ENCODE results near the gene KIF3B.
"Not testable (repeated sequence)": the region's sequence is repeated elsewhere in the genome, so short reads cannot be mapped to it uniquely, and the experiment has no call there.

Gene KIF3B

DNA sequence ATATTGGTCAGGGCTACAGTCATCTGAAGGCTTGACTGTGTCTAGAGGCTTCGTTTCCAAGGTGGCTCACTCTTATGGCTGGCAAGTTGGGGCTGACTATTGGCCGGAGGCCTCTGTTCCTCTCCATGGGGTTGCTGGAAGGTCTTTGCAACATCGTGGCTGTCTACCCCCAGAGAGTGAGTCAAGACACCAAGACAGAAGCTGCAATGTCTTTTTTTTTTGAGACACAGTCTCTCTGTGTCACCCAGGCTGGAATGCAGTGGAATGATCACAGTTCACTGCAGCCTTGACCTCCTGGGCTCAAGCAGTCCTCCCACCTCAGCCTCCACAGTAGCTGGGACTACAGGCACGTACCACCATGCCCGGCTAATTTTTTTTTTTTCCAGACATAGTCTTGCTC is 29.4 kb upstream of the KIF3B start:
- no peak for DNase-seq (ENCODE audit: low read depth in 2 of 2)

DNA sequence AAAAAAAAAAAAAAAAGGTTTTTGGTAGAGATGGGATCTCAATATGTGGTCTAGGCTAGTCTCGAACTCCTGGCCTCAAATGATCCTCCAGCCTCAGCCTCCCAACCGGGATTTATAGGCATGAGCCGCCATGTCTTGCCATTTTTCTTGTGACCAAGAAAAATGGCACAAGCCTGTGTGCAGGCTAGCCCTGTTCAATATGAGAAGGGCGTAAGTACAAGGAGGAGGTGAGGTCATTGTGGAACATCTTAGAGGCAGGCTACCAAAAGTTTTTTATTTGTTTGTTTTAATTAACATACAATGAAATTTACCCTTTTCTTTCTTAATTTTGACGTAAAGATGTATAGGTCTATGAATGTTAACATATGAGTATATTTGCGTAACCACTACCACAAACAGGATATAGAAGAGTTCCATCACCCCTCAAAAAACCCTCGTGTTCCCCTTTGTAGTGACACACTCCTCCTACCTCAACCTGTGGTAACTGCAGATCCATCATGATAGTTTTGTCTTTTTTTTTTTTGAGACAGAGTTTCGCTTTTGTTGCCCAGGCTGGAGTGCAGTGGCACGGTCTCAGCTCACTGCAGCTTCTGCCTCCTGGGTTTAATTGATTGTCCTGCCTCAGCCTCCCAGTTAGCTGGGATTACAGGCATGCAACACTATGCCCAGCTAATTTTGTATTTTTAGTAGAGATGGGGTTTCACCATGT is 28.3 kb upstream of the KIF3B start:
- no peak for DNase-seq (ENCODE audit: low read depth in 2 of 2)

DNA sequence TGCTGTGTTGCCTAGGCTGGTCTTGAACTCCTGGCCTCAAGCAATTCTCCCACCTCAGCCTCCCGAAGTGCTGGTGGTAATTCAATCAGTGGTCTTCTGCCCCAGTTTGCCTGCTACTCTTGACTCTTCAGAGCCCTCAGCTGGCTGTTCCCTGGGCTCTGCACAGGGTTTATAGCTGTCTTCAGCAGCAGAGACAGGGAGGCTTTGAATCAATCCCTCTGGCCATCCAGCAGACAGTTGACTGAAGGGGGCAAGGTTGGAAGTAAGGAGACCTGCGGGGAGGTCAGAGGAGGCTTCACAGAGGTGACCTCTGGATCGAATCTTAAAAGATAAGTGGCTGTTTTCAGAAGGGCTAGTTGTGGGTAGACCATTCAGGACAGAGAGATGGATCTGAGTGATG is 26.0 kb upstream of the KIF3B start:
- no peak for DNase-seq (ENCODE audit: low read depth in 2 of 2)

DNA sequence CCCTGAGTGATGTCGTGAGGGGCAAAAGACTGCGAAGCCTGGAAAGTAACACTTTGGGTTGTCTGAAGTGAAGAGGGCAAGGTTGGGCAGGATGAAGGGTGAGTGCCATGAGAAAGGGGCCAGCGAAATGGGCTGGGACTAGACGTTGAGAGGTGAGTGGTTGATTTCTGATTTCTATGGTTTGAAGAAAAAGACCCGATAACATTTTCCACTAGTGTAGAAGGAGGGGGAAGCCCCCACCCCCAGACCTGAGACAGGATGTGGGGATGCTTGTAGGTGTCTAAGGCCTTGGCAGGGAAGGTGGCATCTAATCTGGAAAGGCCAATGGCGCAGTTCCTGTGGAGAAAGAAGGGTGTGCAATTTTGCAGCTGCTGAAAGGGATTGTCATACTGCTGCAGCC is 25.3 kb upstream of the KIF3B start:
- DNase-seq (ENCODE audit: low read depth in 2 of 2) = no peak

DNA sequence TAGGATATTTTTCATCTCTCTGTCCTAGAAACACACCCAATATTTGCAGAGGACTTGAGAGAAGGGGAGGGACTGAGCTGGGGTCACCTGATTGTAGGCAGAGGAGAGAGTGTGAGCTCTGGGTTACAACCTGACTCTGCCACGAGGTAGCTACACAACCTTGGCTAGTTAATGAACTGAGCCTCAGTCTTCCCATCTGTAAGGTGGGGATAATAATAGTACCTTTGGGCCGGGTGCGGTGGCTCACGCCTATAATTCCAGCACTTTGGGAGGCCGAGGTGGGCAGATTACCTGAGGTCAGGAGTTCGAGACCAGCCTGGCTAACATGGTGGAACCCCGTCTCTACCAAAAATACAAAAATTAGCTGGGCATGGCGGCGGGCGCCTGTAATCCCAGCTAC is 16.5 kb upstream of the KIF3B start:
- DNase-seq (ENCODE audit: low read depth in 2 of 2) = not testable (repeated sequence)

DNA sequence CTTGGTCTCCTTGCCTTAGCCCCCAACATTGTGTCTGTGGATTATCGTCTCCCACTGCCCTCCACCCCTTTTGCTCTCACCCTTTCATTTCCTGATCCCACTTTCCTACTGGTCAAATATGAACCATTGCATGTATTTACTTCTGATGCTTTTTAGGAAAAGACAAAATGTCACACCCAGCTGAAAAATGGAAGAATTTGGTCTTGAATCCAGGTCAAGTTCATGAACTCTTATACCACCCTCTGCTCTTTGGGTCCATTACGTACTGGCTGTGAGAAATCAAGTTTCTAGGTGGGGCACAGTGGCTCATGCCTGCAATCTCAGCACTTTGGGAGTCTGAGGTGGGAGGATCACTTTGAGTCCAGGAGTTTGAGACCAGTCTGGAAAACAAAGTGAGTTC is 15.8 kb upstream of the KIF3B start:
- DNase-seq (ENCODE audit: low read depth in 2 of 2) = no peak

DNA sequence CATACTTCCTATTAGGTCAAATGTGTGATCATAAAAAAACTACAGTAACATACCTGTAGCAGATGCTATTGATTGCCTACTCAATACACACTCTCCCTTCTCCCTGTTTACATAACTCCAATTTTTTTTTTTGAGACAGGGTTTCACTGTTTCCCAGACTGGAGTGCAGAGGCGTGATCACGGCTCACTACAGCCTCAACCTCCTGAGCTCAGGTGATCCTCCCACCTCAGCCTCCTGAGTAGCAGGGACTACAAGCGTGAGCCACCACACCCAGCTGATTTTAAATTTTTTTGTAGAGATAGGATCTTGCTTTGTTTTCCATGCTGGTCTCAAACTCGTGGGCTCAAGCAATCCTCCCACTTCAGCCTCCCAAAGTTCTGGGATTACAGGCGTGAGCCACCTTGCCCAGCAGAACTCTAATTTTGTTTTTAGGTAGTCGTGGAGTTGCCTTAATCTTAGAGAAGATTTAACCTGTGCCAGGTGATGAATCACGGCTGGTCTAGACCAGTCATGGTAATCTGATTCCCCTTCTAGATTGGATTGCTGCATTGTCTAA is 14.0 kb upstream of the KIF3B start:
- DNase-seq (ENCODE audit: low read depth in 2 of 2) = no peak

DNA sequence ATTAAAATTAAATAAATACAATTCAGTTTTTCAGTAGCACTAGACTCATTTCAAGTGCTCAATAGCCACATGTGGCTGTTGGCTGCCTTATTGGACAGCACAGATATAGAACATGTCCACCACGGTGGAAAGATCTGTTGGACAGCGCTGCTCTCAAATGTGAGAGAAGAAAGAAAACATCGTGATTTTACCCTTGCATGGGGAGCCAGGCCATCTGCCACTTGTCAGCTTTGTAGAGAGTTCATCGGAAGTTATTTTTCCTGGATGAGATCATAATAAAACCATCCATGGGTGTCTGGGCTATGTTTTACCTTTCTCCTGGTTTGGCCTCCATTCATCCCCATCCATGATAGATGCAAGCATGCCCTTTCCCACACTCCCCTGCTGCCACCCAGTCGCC is 5.8 kb upstream of the KIF3B start:
- no peak for DNase-seq (ENCODE audit: low read depth in 2 of 2)

DNA sequence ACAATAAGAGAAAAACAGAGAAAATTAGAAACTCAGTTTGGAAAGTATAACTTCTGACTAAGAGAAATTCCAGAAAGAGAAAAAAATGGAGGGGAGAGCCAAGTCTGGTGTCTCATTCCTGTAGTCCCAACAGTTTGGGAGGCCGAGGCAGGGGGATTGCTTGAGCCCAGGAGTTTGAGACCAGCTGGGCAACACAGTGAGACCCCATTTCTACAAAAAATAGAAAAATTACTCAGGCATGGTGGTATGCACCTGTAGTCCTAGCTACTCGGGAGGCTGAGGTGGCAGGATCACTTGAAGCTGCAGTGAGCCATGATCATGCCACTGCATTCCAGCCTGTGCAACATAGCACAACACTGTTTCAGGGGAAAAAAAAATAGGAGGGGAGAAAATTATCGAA is 3.1 kb upstream of the KIF3B start:
- DNase-seq (ENCODE audit: low read depth in 2 of 2) = no peak

DNA sequence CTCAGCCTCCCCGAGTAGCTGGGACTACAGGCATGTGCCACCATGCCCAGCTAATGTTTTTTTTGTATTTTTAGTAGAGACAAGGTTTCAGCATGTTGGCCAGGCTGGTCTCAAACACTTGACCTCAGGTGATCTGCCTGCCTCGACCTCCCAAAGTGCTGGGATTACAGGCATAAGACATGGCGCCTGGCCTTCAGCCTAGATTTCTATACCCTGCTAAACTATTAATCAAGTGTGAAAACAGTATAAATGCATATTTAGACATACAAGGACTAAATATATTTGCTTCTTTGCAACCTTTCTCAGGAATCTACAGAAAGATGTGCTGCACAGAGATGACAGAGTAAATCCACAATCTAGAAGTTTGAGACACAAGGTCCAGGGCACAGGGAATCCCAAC is 2.3 kb upstream of the KIF3B start:
- DNase-seq (ENCODE audit: low read depth in 2 of 2) = not testable (repeated sequence)

DNA sequence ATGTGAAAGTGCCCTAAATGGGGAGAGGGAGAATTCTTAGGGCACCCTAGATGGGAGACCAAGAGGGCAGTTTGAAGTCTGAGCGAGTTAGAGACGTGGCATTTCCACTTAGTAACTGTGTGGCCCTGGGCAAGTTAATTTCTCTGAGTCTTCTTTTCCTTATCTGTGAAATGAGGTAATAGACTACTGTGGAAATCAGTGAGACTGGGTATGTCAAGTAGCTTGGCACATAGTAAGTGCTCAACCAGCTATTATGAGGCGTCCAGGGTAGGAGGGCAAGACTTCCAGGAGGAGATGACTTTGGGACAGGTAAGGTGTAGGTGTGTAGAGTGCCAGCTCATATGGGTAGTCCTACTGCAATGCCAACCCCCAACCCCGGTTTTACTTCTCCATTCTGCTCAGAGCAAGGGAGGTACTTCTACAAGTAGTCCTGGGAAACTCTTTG is 770 bp downstream of the KIF3B start:
- DNase-seq (ENCODE audit: low read depth in 2 of 2) = no peak

DNA sequence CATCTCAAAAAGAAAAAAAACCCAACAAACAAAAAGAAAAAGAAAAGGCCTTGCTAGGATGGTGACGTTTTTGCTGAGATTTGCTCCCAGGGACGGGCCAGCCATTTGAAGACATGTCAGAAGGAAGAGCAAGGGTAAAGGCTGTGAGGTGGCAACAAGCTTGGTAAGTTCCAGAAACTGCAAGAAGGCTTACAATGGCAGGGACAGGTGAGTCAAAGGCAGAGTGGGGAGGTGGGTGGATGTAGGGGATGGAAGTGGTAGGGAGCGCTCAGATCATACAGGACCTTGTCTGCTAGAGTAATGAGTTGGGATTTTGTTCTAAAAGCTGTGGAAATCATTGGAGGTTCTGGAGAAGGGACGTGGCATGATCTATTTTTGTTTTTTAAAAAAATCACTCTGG is 4.3 kb downstream of the KIF3B start:
- no peak for DNase-seq (ENCODE audit: low read depth in 2 of 2)

DNA sequence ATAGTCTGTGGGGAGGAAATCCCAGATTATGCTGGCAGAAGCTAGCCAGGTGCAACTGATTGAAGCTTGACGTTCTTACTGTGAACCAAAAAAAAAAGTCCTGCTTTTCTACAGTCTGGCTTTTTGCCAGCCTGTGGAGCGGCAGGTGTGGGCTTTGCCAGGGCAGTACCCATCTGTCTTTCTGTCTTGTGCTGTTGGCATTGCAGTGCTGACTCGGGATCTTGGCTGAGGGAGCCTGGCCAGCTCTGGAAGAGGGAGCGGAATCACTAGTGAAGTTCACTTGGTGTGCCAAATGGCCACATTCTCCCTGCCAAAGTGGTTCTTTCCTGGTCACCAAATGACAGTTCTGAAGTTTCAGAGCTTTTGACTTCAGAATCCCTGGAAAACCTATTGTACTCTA is 5.0 kb downstream of the KIF3B start:
- no peak for DNase-seq (ENCODE audit: low read depth in 2 of 2)

DNA sequence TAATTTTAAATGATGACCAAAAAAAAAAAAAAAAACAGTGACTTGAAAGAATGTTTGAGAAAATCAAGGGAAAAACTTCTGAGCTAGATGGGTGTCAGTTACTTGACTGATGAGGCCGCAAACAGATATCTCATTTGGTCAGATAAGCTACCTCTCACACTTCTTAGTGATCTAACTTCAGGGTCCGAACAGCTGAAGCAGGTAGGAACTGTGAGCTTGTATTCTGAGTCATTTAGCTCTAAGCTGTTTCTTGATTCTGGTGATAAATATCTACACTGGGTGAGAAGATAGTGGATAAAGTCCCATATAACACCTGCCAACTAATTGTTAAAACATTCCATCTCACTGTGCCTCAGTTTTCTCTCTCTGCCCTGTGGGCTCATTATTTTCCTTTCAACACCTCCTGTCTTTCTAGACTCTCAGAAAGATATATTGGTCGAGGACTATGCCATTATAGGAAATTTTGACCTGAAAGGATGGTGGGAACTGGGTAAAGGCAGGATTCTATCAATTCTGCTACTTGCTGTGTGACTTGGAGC is 7.7 kb downstream of the KIF3B start:
- no peak for DNase-seq (ENCODE audit: low read depth in 2 of 2)

DNA sequence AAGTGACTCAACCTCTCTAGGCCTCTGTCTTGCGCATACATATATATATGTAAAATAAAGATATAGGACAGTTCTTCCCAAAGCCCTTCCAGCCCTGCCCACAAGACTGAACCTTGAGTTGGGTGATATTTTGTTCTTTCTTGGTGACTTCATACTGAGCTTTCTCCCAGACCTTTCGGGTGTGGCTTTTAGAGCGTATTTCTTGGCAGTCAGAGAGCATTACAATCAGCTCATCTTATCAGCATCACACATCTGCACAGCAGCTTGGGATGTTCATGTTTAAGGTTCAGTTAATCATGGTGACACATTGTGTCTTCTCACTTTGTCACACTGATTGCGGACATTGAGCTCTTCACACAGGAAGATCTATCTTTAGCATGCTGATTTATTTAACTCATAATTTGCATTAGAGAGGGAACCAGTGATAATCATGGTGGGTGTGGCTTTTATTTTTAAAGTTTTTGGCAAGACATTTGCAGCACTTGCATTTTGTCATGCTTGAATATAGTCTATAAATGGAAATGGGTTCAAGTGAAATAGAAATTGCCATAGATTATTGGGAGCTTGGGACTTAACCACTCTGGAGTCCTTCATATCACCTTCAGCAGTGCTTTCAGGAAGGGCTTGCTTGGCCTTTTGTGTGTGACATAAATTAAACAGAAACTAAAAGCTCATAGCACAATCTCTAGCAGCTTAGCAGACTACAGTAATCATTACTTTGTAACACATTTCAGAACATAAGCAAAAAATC is 8.3 kb downstream of the KIF3B start:
- DNase-seq (ENCODE audit: low read depth in 2 of 2) = no peak

DNA sequence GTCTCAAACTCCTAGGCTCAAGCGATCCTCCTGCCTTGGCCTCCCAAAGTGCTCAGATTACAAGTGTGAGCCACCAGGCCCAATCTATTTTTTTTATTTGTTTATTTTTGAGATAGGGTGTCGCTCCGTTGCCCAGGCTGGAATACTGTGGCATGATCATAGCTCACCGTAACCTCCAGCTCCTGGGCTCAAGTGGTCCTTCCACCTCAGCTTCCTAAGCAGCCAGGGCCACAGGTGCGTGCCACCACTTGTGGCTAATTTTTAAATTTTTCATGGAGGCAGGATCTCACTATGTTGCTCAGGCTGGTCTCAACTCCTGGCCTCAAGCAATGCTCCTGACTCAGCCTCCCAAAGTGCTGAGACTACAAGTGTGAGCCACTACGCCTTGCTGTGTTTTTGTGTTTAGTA is 9.8 kb downstream of the KIF3B start:
- DNase-seq (ENCODE audit: low read depth in 2 of 2) = no peak

DNA sequence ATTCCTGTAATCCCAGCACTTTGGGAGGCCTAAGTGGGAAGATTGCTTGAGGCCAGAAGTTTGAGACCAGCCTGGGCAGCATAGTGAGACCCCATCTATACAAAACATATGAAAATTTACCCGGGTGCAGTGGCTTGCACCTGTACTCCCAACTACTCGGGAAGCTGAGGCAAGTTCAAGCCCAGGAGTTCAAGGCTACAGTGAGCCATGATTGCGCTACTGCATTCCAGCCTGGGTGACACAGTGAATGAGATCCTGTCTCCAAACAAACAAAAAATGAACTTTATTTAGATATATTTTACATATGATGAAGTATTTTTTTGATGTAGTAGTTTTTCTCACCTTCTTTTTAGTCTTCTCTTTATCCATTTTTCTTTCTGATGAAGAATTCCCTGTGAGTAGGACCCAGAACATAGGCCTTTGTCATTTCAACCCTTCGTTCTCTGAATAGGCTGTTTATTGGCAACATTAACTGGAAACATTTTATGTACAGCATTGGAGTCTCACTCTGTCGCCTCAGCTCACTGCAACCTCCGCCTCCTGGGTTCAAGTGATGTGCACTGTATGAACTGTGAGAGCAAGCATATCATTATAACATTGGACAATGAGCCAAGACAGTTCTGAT is 10.9 kb downstream of the KIF3B start:
- no peak for DNase-seq (ENCODE audit: low read depth in 2 of 2)

DNA sequence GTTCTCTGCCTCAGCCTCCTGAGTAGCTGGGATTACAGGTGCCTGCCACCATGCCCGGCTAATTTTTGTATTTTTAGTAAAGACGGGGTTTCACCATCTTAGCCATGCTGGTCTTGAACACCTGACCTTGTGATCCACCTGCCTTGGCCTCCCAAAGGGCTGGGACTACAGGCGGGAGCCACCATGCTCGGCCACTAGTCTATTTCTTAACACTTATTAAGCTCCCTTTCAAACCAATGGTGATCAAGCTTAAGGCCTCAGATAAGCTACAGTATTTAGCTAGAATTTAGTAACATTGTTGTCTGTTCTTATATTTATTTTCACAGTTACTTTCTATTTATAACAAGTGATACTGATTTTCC is 11.8 kb downstream of the KIF3B start:
- not testable (repeated sequence) for DNase-seq (ENCODE audit: low read depth in 2 of 2)

DNA sequence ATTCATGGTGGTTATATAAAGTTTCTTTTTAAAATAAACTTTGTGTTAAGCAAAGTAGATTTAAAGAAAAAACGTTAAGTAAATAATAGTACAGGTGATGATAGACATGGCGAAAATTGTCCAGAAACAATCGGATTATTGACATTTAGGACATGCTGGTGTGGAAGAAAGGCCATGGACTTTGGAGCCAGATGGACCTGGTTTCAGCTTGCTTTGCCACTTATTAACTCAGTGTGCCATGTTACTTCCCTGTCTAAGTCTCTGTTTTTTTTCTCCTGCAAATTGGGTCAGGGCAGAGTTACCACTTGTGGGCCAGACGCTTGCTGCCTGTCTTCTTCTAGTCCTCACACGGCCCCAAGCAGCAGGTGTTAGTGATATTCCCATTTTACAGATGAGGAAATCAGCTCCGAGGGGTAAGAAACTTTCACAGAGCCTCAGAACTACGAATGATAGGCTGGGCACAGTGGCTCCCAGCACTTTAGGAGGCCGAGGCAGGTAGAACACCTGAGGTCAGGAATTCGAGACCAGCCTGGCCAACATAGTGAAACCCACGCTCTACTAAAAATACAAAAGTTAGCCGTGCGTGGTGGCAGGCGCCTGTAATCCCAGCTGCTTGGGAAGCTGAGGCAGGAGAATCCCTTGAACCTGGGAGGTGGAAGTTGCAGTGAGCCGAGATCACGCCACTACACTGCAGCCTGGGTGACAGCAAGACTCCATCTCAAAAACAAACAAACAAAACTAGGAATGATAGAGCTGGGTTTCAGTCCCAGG is 12.4 kb downstream of the KIF3B start:
- DNase-seq (ENCODE audit: low read depth in 2 of 2) = no peak

DNA sequence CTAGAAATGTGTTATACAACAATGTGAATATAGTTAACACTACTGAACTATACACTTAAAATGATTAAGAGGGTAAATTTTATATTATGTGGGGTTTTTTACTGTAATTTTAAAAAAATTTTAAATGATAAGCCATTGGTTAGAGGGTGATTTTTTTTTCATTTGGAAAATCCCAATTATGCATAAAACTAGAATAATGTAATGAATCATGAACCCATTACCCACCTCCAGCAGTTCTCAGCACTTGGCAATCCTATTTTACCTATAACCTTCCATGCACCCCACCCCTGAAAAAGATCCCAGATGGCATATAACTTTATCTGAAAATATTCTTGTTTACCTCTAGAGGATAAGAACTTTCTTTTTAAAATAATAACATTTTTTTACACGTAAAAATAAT is 13.7 kb downstream of the KIF3B start:
- no peak for DNase-seq (ENCODE audit: low read depth in 2 of 2)

DNA sequence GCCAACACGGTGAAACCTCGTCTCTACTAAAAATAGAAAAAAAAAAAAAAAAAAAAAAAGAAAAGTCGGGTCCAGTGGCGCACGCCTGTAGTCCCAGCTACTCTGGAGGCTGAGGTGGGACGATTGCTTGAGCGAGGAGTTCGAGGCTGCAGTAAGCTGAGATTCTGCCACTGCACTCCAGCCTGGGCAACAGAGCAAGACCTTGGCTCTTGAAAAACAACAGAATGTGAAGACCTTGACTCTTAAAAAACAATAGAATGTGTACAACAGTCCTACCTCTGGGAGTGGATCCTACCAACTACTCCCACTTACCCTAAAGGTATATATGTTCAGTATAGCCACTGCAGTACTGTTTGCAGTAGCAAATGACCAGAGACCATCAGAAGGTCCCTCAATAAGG is 15.1 kb downstream of the KIF3B start:
- DNase-seq (ENCODE audit: low read depth in 2 of 2) = no peak

DNA sequence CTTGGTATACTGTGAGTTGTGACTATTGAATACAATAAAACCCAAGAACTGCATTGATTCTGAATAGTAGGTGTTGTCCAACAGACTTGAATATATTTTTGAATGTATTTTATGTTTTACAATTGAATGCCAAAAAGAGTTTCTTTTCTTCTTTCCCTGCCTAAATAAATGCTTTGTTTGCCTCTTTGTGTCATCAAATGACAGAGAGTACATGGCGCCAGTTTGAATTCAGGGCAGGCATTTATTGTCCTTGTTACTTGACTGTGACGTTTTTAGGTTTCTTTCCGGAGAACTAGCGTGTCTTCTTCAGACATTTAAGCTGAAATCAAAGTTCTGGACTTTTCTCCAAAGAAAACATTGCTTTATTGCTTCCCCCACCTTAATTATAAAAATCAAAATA is 16.6 kb downstream of the KIF3B start:
- DNase-seq (ENCODE audit: low read depth in 2 of 2) = no peak
